OCI-LY7 (cell line): Measurements from ENCODE around the gene SH3YL1. TPM values are rescaled to one million over a fixed set of nuclear protein-coding genes. Genes with fewer than 3 reads are reported as not detected.

Source experiments
- BruUV-seq: library from RNA; stranded (reverse); fragments of 400-500 nt; replicated peaks from 2 replicates; lab custom pipeline; 2021; lab: Mats Ljungman, UMichigan
- CTCF ChIA-PET: fragments of 300-600 bp; sonication (Branson Sonifier 250); formaldehyde crosslinking; loops from one replicate; lab custom pipeline; 2022; ENCODE audit warnings: antibody characterized with exemption; ENCODE audit not compliant: unreplicated experiment; lab: Charles Lee
- POLR2A ChIA-PET: fragments of 300-600 bp; sonication (Branson Sonifier 250); formaldehyde crosslinking; loops from one replicate; lab custom pipeline; 2022; ENCODE audit warnings: antibody characterized with exemption; lab: Charles Lee
- DNase-seq: peaks from one replicate; pipeline ENCODE4 v3.0.0-alpha.2; 2015; ENCODE audit warnings: low spot score
- H2AFZ ChIP-seq: fragments of 200-600 bp; sonication (generic), shearing (Covaris generic); 2 replicates; pipeline ENCODE4 v1.6.1; 2014; ENCODE audit warnings: mild to moderate bottlenecking, antibody characterized with exemption, low read length, moderate library complexity
- H3K27ac ChIP-seq: fragments of 200-600 bp; sonication (generic); 2 replicates; pipeline ENCODE4 v1.5.1; 2014; ENCODE audit warnings: mixed run types, low read depth, mild to moderate bottlenecking, moderate library complexity, low read length, inconsistent platforms; ENCODE audit not compliant: poor library complexity, severe bottlenecking
- H3K36me3 ChIP-seq: fragments of 200-600 bp; sonication (generic); 2 replicates; pipeline ENCODE4 v1.6.1; 2014; ENCODE audit warnings: mild to moderate bottlenecking, antibody characterized with exemption, low read length, moderate library complexity, mixed read lengths; ENCODE audit not compliant: insufficient read depth
- H3K4me1 ChIP-seq: fragments of 200-600 bp; sonication (generic); 2 replicates; pipeline ENCODE4 v1.5.1; 2014; ENCODE audit warnings: mild to moderate bottlenecking, low read length; ENCODE audit not compliant: insufficient read depth, poor library complexity, severe bottlenecking
- H3K4me2 ChIP-seq: fragments of 200-600 bp; sonication (generic); 2 replicates; pipeline ENCODE4 v1.6.1; 2014; ENCODE audit warnings: mild to moderate bottlenecking, low read length
- H3K4me3 ChIP-seq: fragments of 200-600 bp; sonication (generic); 2 replicates; pipeline ENCODE4 v1.5.1; 2014; ENCODE audit warnings: mild to moderate bottlenecking, low read depth, low read length; ENCODE audit not compliant: poor library complexity, severe bottlenecking
- H3K79me2 ChIP-seq: fragments of 200-600 bp; sonication (generic); 2 replicates; pipeline ENCODE4 v1.6.1; 2016; ENCODE audit warnings: low read depth, mild to moderate bottlenecking, low read length, moderate library complexity, mixed read lengths; ENCODE audit not compliant: insufficient read depth
- H3K9me2 ChIP-seq: fragments of 200-600 bp; sonication (generic); 2 replicates; pipeline ENCODE4 v1.6.1; 2016; ENCODE audit warnings: mild to moderate bottlenecking, low read length, mixed read lengths; ENCODE audit not compliant: insufficient read depth
- H3K9me3 ChIP-seq: fragments of 200-600 bp; sonication (generic); 2 replicates; pipeline ENCODE4 v1.6.1; 2014; ENCODE audit warnings: mild to moderate bottlenecking, mixed run types, low read length, mixed read lengths
- H4K20me1 ChIP-seq: fragments of 200-600 bp; sonication (generic); 2 replicates; pipeline ENCODE4 v1.6.1; 2014; ENCODE audit warnings: mild to moderate bottlenecking, antibody characterized with exemption, low read length, moderate library complexity, mixed read lengths; ENCODE audit not compliant: insufficient read depth
- CTCF ChIP-seq: fragments of 200-600 bp; sonication (generic); conservative IDR thresholded peaks from 2 replicates; pipeline ENCODE4 v1.5.1; 2014; ENCODE audit warnings: mild to moderate bottlenecking, antibody characterized with exemption, low read length, moderate library complexity, mixed read lengths
- EZH2phosphoT487 ChIP-seq: fragments of 200-600 bp; sonication (generic); IDR thresholded peaks from 2 replicates; pipeline ENCODE4 v1.6.1; 2018; ENCODE audit warnings: low read depth, borderline replicate concordance, mild to moderate bottlenecking, mixed run types, antibody characterized with exemption, low read length, moderate library complexity, mixed read lengths
- intact Hi-C: fragments of 100-400 bp; cut with micrococcal nuclease; formaldehyde crosslinking; loops from one replicate; pipeline ENCODE4 v1.10.0; 2022; ENCODE audit not compliant: unreplicated experiment
- total RNA-seq, 2 experiments: library from RNA; depleted of rRNA in 1 of 2; stranded (reverse); fragments of >200 nt in 1 of 2; shearing (Covaris generic) in 1 of 2; gene quantifications; 2 replicates each; pipeline ENCODE4 v1.2.3, GENCODE V29; 2014 to 2022

Gene SH3YL1
- total RNA-seq, 2 experiments from 2014 or later, result 21.3 to 30.9 TPM

GRCh38 chr2:238869-239268 lies 25.0 kb downstream of the SH3YL1 start:
- H2AFZ ChIP-seq, result no peak overlapping the region
- no peaks in the 10 kb centered on the region; the same call in 1 of the 2 replicates for H3K9me2 ChIP-seq
- H3K9me3 ChIP-seq, result no peaks in the 10 kb centered on the region
- no peaks in the 10 kb centered on the region for H3K4me1 ChIP-seq
- no peaks in the 10 kb centered on the region for H3K79me2 ChIP-seq
- no TSS peak for BruUV-seq
- H3K4me2 ChIP-seq, result no peak overlapping the region
- no peak overlapping the region for H3K27ac ChIP-seq
- no peak overlapping the region for H3K4me3 ChIP-seq
- ChIA-PET CTCF (no interaction called here), POLR2A (interaction anchor here (0.6 to 1.0 kb wide), 2 partner anchors 12 to 50 kb away, joined by 3 read pairs; no protein-coding TSS in a partner anchor)
- H4K20me1 ChIP-seq, result no peaks in the 10 kb centered on the region
- TF ChIP-seq CTCF, result no peak
- no peak for TF ChIP-seq EZH2phosphoT487
- intact Hi-C loops, result no loop called here
- no peak for DNase-seq
- H3K36me3 ChIP-seq, result no peaks in the 10 kb centered on the region

GRCh38 chr2:238431-238830 lies 25.4 kb downstream of the SH3YL1 start:
- ChIA-PET CTCF (no interaction called here), POLR2A (interaction anchor here (0.6 to 1.0 kb wide), 2 partner anchors 12 to 51 kb away, joined by 3 read pairs; no protein-coding TSS in a partner anchor)
- BruUV-seq, result no TSS peak
- no peak overlapping the region for H3K4me3 ChIP-seq
- no peak overlapping the region for H3K27ac ChIP-seq
- no peaks in the 10 kb centered on the region for H3K4me1 ChIP-seq
- intact Hi-C loops, result no loop called here
- no peak overlapping the region for H3K4me2 ChIP-seq
- no peaks in the 10 kb centered on the region; the same call in 1 of the 2 replicates for H3K9me2 ChIP-seq
- H3K9me3 ChIP-seq, result no peaks in the 10 kb centered on the region
- no peak for DNase-seq
- TF ChIP-seq EZH2phosphoT487 (no peak), CTCF (no peak)
- H3K79me2 ChIP-seq, result no peaks in the 10 kb centered on the region
- H2AFZ ChIP-seq, result no peak overlapping the region
- H4K20me1 ChIP-seq, result no peaks in the 10 kb centered on the region
- H3K36me3 ChIP-seq, result no peaks in the 10 kb centered on the region

- Histone ChIP-seq H2AFZ (no peak overlapping the region), H3K9me2 (no peaks in the 10 kb centered on the region; the same call in 1 of the 2 replicates), H4K20me1 (no peaks in the 10 kb centered on the region), H3K4me3 (no peak overlapping the region), H3K27ac (no peak overlapping the region), H3K4me2 (no peak overlapping the region), H3K36me3 (no peaks in the 10 kb centered on the region), H3K9me3 (no peaks in the 10 kb centered on the region), H3K79me2 (no peaks in the 10 kb centered on the region), H3K4me1 (no peaks in the 10 kb centered on the region)
- no peak for DNase-seq
- no peak for TF ChIP-seq CTCF
- TF ChIP-seq EZH2phosphoT487, result no peak
- POLR2A ChIA-PET, result interaction anchor here (0.8 to 1.0 kb wide), 2 partner anchors 13 to 19 kb away, joined by 3 read pairs; no protein-coding TSS in a partner anchor
- intact Hi-C loops, result no loop called here
- CTCF ChIA-PET, result no interaction called here
- no TSS peak for BruUV-seq
These were observed 26.0 kb downstream of the SH3YL1 start for GRCh38 chr2:237878-238277.
